ENCODE measurements around the gene ALOX15. TPM values are rescaled to one million over a fixed set of nuclear protein-coding genes. Genes with fewer than 3 reads are reported as not detected.
"Not testable (repeated sequence)": the region's sequence is repeated elsewhere in the genome, so short reads cannot be mapped to it uniquely, and the experiment has no call there.

The ALOX15 gene
- total RNA-seq, 1 experiment from 2014 or later = not detected

- DNase-seq (ENCODE audit: low read depth, low spot score) (no peak), ATAC-seq (no peak)
- BruUV-seq (replicated peaks) = no TSS peak
- Histone ChIP-seq H3K4me1 (ENCODE audit: control insufficient read depth, insufficient read depth, low read length) (no peaks in the 10 kb centered on the region), H3K9me3 (ENCODE audit: control insufficient read depth, insufficient read depth, low read depth, low read length) (no peaks in the 10 kb centered on the region), H3K4me3 (ENCODE audit: low read depth in 2 of 2, low read length in 2 of 2) (no peak overlapping the region), H3K27ac (ENCODE audit: low read length) (no peak overlapping the region), H3K27me3 (ENCODE audit: control insufficient read depth, insufficient read depth, low read length) (no peaks in the 10 kb centered on the region), H3K36me3 (ENCODE audit: control insufficient read depth, insufficient read depth, low read length) (no peaks in the 10 kb centered on the region)
- in situ Hi-C loops (cut with HindIII; ENCODE audit: low pct_unique_long_range_greater_than_20kb, low sequenced_read_pairs) = no loop called here
- TF ChIP-seq TCF7L2 (IDR thresholded peaks at IDR 0.05; ENCODE audit: low read depth, low read length) (no peak), POLR2AphosphoS5 (IDR thresholded peaks at IDR 0.05; ENCODE audit: low read depth, low read length) (no peak)
- ChIA-PET CTCF (no interaction called here), POLR2A (no interaction called here)
- intact Hi-C loops (cut with micrococcal nuclease; ENCODE audit: unreplicated experiment) = no loop called here
These were observed 16.2 kb upstream of the ALOX15 start for GRCh38 chr17:4657678-4658077.

- H3K4me3 ChIP-seq (ENCODE audit: low read depth in 2 of 2, low read length in 2 of 2); in situ Hi-C loops (cut with HindIII; ENCODE audit: low pct_unique_long_range_greater_than_20kb, low sequenced_read_pairs); H3K27me3 ChIP-seq (ENCODE audit: control insufficient read depth, insufficient read depth, low read length); ATAC-seq; DNase-seq (ENCODE audit: low read depth, low spot score); CTCF ChIA-PET; intact Hi-C loops (cut with micrococcal nuclease; ENCODE audit: unreplicated experiment); POLR2A ChIA-PET; H3K36me3 ChIP-seq (ENCODE audit: control insufficient read depth, insufficient read depth, low read length); H3K27ac ChIP-seq (ENCODE audit: low read length); H3K4me1 ChIP-seq (ENCODE audit: control insufficient read depth, insufficient read depth, low read length); BruUV-seq (replicated peaks); H3K9me3 ChIP-seq (ENCODE audit: control insufficient read depth, insufficient read depth, low read depth, low read length): not testable (repeated sequence)
These were observed 14.5 kb upstream of the ALOX15 start for GRCh38 chr17:4655933-4656332.

- Histone ChIP-seq H3K4me1 (ENCODE audit: control insufficient read depth, insufficient read depth, low read length) (no peaks in the 10 kb centered on the region), H3K27me3 (ENCODE audit: control insufficient read depth, insufficient read depth, low read length) (no peaks in the 10 kb centered on the region), H3K36me3 (ENCODE audit: control insufficient read depth, insufficient read depth, low read length) (no peaks in the 10 kb centered on the region), H3K9me3 (ENCODE audit: control insufficient read depth, insufficient read depth, low read depth, low read length) (no peaks in the 10 kb centered on the region), H3K4me3 (ENCODE audit: low read depth in 2 of 2, low read length in 2 of 2) (no peak overlapping the region), H3K27ac (ENCODE audit: low read length) (no peak overlapping the region)
- BruUV-seq (replicated peaks) = no TSS peak
- no peak for DNase-seq (ENCODE audit: low read depth, low spot score)
- in situ Hi-C loops (cut with HindIII; ENCODE audit: low pct_unique_long_range_greater_than_20kb, low sequenced_read_pairs) = no loop called here
- POLR2A ChIA-PET = no interaction called here
- intact Hi-C loops (cut with micrococcal nuclease; ENCODE audit: unreplicated experiment) = no loop called here
- CTCF ChIA-PET = no interaction called here
- no peak for TF ChIP-seq POLR2AphosphoS5 (IDR thresholded peaks at IDR 0.05; ENCODE audit: low read depth, low read length)
- no peak for ATAC-seq
These were observed 11.5 kb upstream of the ALOX15 start for GRCh38 chr17:4652997-4653396.

GRCh38 chr17:4648741-4649140 is 7.3 kb upstream of the ALOX15 start:
- TF ChIP-seq TCF7L2 (IDR thresholded peaks at IDR 0.05; ENCODE audit: low read depth, low read length) (no peak), REST (IDR thresholded peaks at IDR 0.05; ENCODE audit: insufficient read depth in 1 of 2, low read depth in 2 of 2, low read length in 1 of 2) (no peak), POLR2AphosphoS5 (IDR thresholded peaks at IDR 0.05; ENCODE audit: low read depth, low read length) (no peak), SIN3A (IDR thresholded peaks at IDR 0.05; ENCODE audit: borderline replicate concordance, insufficient read depth, low read depth, low read length) (no peak), CTCF (IDR thresholded peaks at IDR 0.05) (no peak)
- H3K4me3 ChIP-seq (ENCODE audit: low read depth in 2 of 2, low read length in 2 of 2) = no peak overlapping the region
- in situ Hi-C loops (cut with HindIII; ENCODE audit: low pct_unique_long_range_greater_than_20kb, low sequenced_read_pairs) = no loop called here
- no peaks in the 10 kb centered on the region for H3K9me3 ChIP-seq (ENCODE audit: control insufficient read depth, insufficient read depth, low read depth, low read length)
- no peak overlapping the region for H3K27ac ChIP-seq (ENCODE audit: low read length)
- intact Hi-C loops (cut with micrococcal nuclease; ENCODE audit: unreplicated experiment) = no loop called here
- no TSS peak for BruUV-seq (replicated peaks)
- no peak for DNase-seq (ENCODE audit: low read depth, low spot score)
- CTCF ChIA-PET = no interaction called here
- H3K4me1 ChIP-seq (ENCODE audit: control insufficient read depth, insufficient read depth, low read length) = no peaks in the 10 kb centered on the region
- ATAC-seq = no peak
- 0 out of 2 replicates have a peak, but pooled peaks cover 2% of the 10 kb centered on the region for H3K27me3 ChIP-seq (ENCODE audit: control insufficient read depth, insufficient read depth, low read length)
- H3K36me3 ChIP-seq (ENCODE audit: control insufficient read depth, insufficient read depth, low read length) = no peaks in the 10 kb centered on the region
- POLR2A ChIA-PET = no interaction called here

Measured in Panc1 (cell line).